H1 (cell line): ENCODE data around the gene LFNG. TPM values are rescaled to one million over a fixed set of nuclear protein-coding genes. Genes with fewer than 3 reads are reported as not detected.

Experiments
- CTCF ChIA-PET: fragments of 300-600 bp; sonication (Branson Sonifier 250); formaldehyde crosslinking; loops from one replicate; lab custom pipeline; 2021; ENCODE audit not compliant: partially characterized antibody; lab: Charles Lee
- POLR2A ChIA-PET: fragments of 300-600 bp; sonication (Branson Sonifier 250); formaldehyde crosslinking; loops from one replicate; lab custom pipeline; 2021; ENCODE audit warnings: inconsistent platforms; ENCODE audit not compliant: partially characterized antibody; lab: Charles Lee
- DNase-seq, 2 experiments: peaks; one replicate each; pipeline versions ENCODE4 v3.0.0 to v3.0.0-alpha.2; 2010 to 2022; ENCODE audit warnings: low spot score in 2 of 2, low read depth in 1 of 2, mixed read lengths in 1 of 2
- FAIRE-seq: peaks from 2 replicates; lab custom pipeline; 2011; peaks lifted over from hg19 to GRCh38; lab: Jason Lieb, UNC
- H2AFZ ChIP-seq: 2 replicates; pipeline ENCODE4 v1.8.1; 2012; ENCODE audit warnings: low read length, inconsistent platforms
- H2AK5ac ChIP-seq: 2 replicates; pipeline ENCODE4 v1.6.1; 2013; ENCODE audit warnings: low read depth, low read length
- H2BK120ac ChIP-seq: replicated peaks from 2 replicates; pipeline ENCODE3; 2013; ENCODE audit warnings: low read depth, low read length, inconsistent platforms
- H2BK12ac ChIP-seq: 2 replicates; pipeline ENCODE4 v1.6.1; 2013; ENCODE audit warnings: low read depth, low read length
- H2BK15ac ChIP-seq: 2 replicates; pipeline ENCODE4 v1.6.1; 2013; ENCODE audit warnings: low read length
- H2BK20ac ChIP-seq: 2 replicates; pipeline ENCODE4 v1.6.1; 2013; ENCODE audit warnings: low read length
- H2BK5ac ChIP-seq: 2 replicates; pipeline ENCODE4 v1.6.1; 2013; ENCODE audit warnings: low read depth, low read length
- H3K14ac ChIP-seq: 2 replicates; pipeline ENCODE4 v1.6.1; 2013; ENCODE audit warnings: inconsistent platforms; ENCODE audit not compliant: insufficient read length
- H3K18ac ChIP-seq: 2 replicates; pipeline ENCODE4 v1.6.1; 2013; ENCODE audit warnings: low read length; ENCODE audit errors: extremely low read depth
- H3K23ac ChIP-seq: 2 replicates; pipeline ENCODE4 v1.6.1; 2013; ENCODE audit warnings: inconsistent platforms; ENCODE audit not compliant: insufficient read length
- H3K23me2 ChIP-seq: 2 replicates; pipeline ENCODE4 v1.6.1; 2013; ENCODE audit warnings: low read depth, low read length
- H3K27ac ChIP-seq: 2 replicates; pipeline ENCODE4 v1.6.1; 2011; ENCODE audit warnings: low read depth, low read length, inconsistent platforms
- H3K27me3 ChIP-seq, 4 experiments: replicated peaks in 1 of 4; 1 replicate in 1 of 4; 2 replicates in 3 of 4; pipeline versions ENCODE4 v1.6.1 to v1.8.1; 2011 to 2013; ENCODE audit warnings: low read length in 3 of 4, mild to moderate bottlenecking in 3 of 4, inconsistent platforms in 2 of 4, mixed read lengths in 2 of 4, moderate library complexity in 1 of 4; ENCODE audit not compliant: control insufficient read depth in 3 of 4, insufficient read depth in 3 of 4; ENCODE audit errors: extremely low read depth in 1 of 4
- H3K36me3 ChIP-seq, 4 experiments: 2 replicates each; pipeline versions ENCODE4 v1.6.1 to v1.8.1; 2011 to 2013; ENCODE audit warnings: mild to moderate bottlenecking in 4 of 4, low read length in 3 of 4, moderate library complexity in 2 of 4, control low read depth in 1 of 4, inconsistent platforms in 1 of 4; ENCODE audit not compliant: insufficient read depth in 4 of 4, control insufficient read depth in 2 of 4
- H3K4ac ChIP-seq: replicated peaks from 2 replicates; pipeline ENCODE3; 2013; ENCODE audit warnings: low read length, low read depth, mixed read lengths, inconsistent platforms; ENCODE audit not compliant: insufficient read length
- H3K4me1 ChIP-seq, 4 experiments: replicated peaks in 1 of 4; 1 replicate in 1 of 4; 2 replicates in 3 of 4; pipeline versions ENCODE4 v1.6.1 to v1.8.1; 2011 to 2013; ENCODE audit warnings: low read length in 3 of 4, inconsistent platforms in 2 of 4, mixed read lengths in 1 of 4; ENCODE audit not compliant: insufficient read depth in 4 of 4, control insufficient read depth in 3 of 4
- H3K4me2 ChIP-seq, 2 experiments: 2 replicates each; pipeline versions ENCODE4 v1.6.1 to v1.8.1; 2011 to 2013; ENCODE audit warnings: low read depth in 2 of 2, low read length in 2 of 2, control low read depth in 1 of 2, inconsistent platforms in 1 of 2, mild to moderate bottlenecking in 1 of 2; ENCODE audit not compliant: insufficient read depth in 1 of 2
- H3K4me3 ChIP-seq, 4 experiments: fragments of 200-600, 300-600 bp in 1 of 4; sonication (generic), shearing (Covaris generic), sonication (Bioruptor Twin) in 1 of 4; 2 replicates each; pipeline versions ENCODE4 v1.5.1 to v1.8.1; 2011 to 2016; ENCODE audit warnings: low read length in 4 of 4, low read depth in 3 of 4, control low read depth in 2 of 4, inconsistent platforms in 2 of 4, mild to moderate bottlenecking in 2 of 4, mixed read lengths in 1 of 4, moderate library complexity in 1 of 4; ENCODE audit not compliant: insufficient read depth in 2 of 4; ENCODE audit errors: extremely low read depth in 1 of 4
- H3K56ac ChIP-seq: replicated peaks from 2 replicates; pipeline ENCODE3; 2013; ENCODE audit warnings: low read depth, mild to moderate bottlenecking, mixed read lengths, low read length, inconsistent platforms; ENCODE audit not compliant: insufficient read length
- H3K79me1 ChIP-seq: 2 replicates; pipeline ENCODE4 v1.6.1; 2013; ENCODE audit warnings: low read depth, low read length, control low read depth
- H3K79me2 ChIP-seq, 2 experiments: 2 replicates each; pipeline versions ENCODE4 v1.6.1 to v1.8.1; 2012 to 2013; ENCODE audit warnings: low read length in 2 of 2, mild to moderate bottlenecking in 2 of 2, inconsistent platforms in 1 of 2; ENCODE audit not compliant: insufficient read depth in 2 of 2, control insufficient read depth in 1 of 2
- H3K9ac ChIP-seq, 4 experiments: replicated peaks in 1 of 4; 1 replicate in 1 of 4; 2 replicates in 3 of 4; pipeline versions ENCODE4 v1.6.1 to v1.8.1; 2011 to 2013; ENCODE audit warnings: low read depth in 3 of 4, low read length in 3 of 4, control low read depth in 2 of 4, mild to moderate bottlenecking in 2 of 4, moderate library complexity in 2 of 4, inconsistent platforms in 1 of 4; ENCODE audit errors: extremely low read depth in 1 of 4
- H3K9me3 ChIP-seq, 2 experiments: 2 replicates each; pipeline versions ENCODE4 v1.6.1 to v1.8.1; 2012 to 2013; ENCODE audit warnings: mild to moderate bottlenecking in 2 of 2, moderate library complexity in 2 of 2, control low read depth in 1 of 2, inconsistent platforms in 1 of 2, low read depth in 1 of 2, low read length in 1 of 2, mixed read lengths in 1 of 2; ENCODE audit not compliant: insufficient read depth in 2 of 2
- H4K20me1 ChIP-seq, 2 experiments: replicated peaks in 1 of 2; 2 replicates each; pipeline versions ENCODE3 to v1.8.1; 2011 to 2013; ENCODE audit warnings: inconsistent platforms in 2 of 2, low read length in 2 of 2, mild to moderate bottlenecking in 1 of 2; ENCODE audit not compliant: insufficient read depth in 2 of 2, control insufficient read depth in 1 of 2
- H4K5ac ChIP-seq: 2 replicates; pipeline ENCODE4 v1.6.1; 2013; ENCODE audit warnings: low read length, low read depth, mixed read lengths, inconsistent platforms; ENCODE audit not compliant: insufficient read length
- H4K8ac ChIP-seq: 2 replicates; pipeline ENCODE4 v1.8.0; 2013; ENCODE audit warnings: mild to moderate bottlenecking, moderate library complexity, low read length, inconsistent platforms; ENCODE audit not compliant: insufficient read depth; ENCODE audit errors: extremely low read depth
- H4K91ac ChIP-seq: replicated peaks from 2 replicates; pipeline ENCODE3; 2013; ENCODE audit warnings: low read length, mixed read lengths, inconsistent platforms; ENCODE audit not compliant: insufficient read length
- CEBPB ChIP-seq: IDR thresholded peaks from 2 replicates; pipeline ENCODE4 v1.6.1; 2012; ENCODE audit warnings: low read depth, low read length
- E2F6 ChIP-seq: IDR thresholded peaks from 2 replicates; pipeline ENCODE4 v1.6.1; 2012; ENCODE audit warnings: inconsistent platforms
- WGBS, 2 experiments: shearing (Covaris generic) in 1 of 2; methylation state at CpG; one replicate each; pipeline versions ENCODE4 v1.1.6 to v1.1.7; 2013 to 2015; ENCODE audit warnings: low lambda C conversion rate in 2 of 2, mixed read lengths in 2 of 2, inconsistent platforms in 1 of 2, low coverage in 1 of 2, missing lambda C conversion rate in 1 of 2; ENCODE audit not compliant: insufficient replicate concordance in 2 of 2, insufficient coverage in 1 of 2, insufficient read length in 1 of 2; ENCODE audit errors: extremely low coverage in 1 of 2, missing lambda C conversion rate in 1 of 2; 5-methylcytosine and 5-hydroxymethylcytosine counted together
- polyA plus RNA-seq, 7 experiments: library from polyadenylated mRNA; depleted of rRNA in 3 of 7; stranded (reverse) in 5 of 7; unstranded in 2 of 7; fragments of >200 nt in 5 of 7; fragments of 200-250 nt in 2 of 7; gene quantifications; 1 replicate in 5 of 7; 2 replicates in 1 of 7; 4 replicates in 1 of 7; pipeline versions ENCODE4 v1.2.1 to v1.2.3, GENCODE V29; 2011 to 2013; ENCODE audit warnings: missing spikeins in 2 of 7, mixed read lengths in 2 of 7
- total RNA-seq: library from RNA; stranded (reverse); fragmentation: NEBNext Ultra II Directional; extraction: Animal tissue kit (Norgen Biotek cat#: 25700); gene quantifications from 2 replicates; pipeline ENCODE4 v1.2.1, GENCODE V29; 2021

LFNG gene
- total and polyA plus RNA-seq, 2 of the 8 experiments (the other 6 are each of a cell fraction or from before 2014, with no cell fraction given): 31.6 to 35.6 TPM

GRCh38 chr7:2511769-2512168 is 7.8 kb upstream of the LFNG start:
- H4K5ac ChIP-seq: no peak overlapping the region
- TF ChIP-seq CEBPB (no peak), E2F6 (peak; percentile 62; the same call in 1 of the 2 replicates)
- TF ChIP-seq, all 59 proteins: peak for 1
- no peaks in the 10 kb centered on the region for H3K79me2 ChIP-seq
- no peak overlapping the region for H2BK12ac ChIP-seq
- H3K9me3 ChIP-seq: no peaks in the 10 kb centered on the region
- H2BK15ac ChIP-seq: no peak overlapping the region
- H3K9ac ChIP-seq: no peak overlapping the region
- no peak overlapping the region for H3K14ac ChIP-seq
- H3K23me2 ChIP-seq: peaks cover 12% of the 10 kb centered on the region; the same call in 1 of the 2 replicates
- H3K27ac ChIP-seq: no peak overlapping the region
- no peaks in the 10 kb centered on the region; a peak in 1 of 7 replicates for H3K27me3 ChIP-seq
- ChIA-PET POLR2A (interaction anchor here (1.3 to 4.6 kb wide), 2 partner anchors 12 to 13 kb away, joined by 3 to 19 read pairs; no protein-coding TSS in a partner anchor), CTCF (interaction anchor here (0.7 to 1.7 kb wide), 6 partner anchors 9 to 198 kb away, joined by 3 to 5 read pairs (median 4); no protein-coding TSS in a partner anchor)
- no peak overlapping the region for H3K4ac ChIP-seq
- no peak overlapping the region; the same call in 1 of the 2 replicates for H3K18ac ChIP-seq
- peak overlapping the region; percentile 4 for H4K91ac ChIP-seq
- no peak overlapping the region for H3K4me2 ChIP-seq
- H2BK5ac ChIP-seq: no peak overlapping the region
- H3K4me3 ChIP-seq: no peak overlapping the region
- no peaks in the 10 kb centered on the region for H3K36me3 ChIP-seq
- no peak overlapping the region for H3K56ac ChIP-seq
- H3K23ac ChIP-seq: no peak overlapping the region
- no peak for FAIRE-seq
- no peak overlapping the region for H2AK5ac ChIP-seq
- H4K20me1 ChIP-seq: peaks cover 0 to 4% of the 10 kb centered on the region in 2 experiments
- DNase-seq: no peak
- no peak overlapping the region for H2AFZ ChIP-seq
- 93% methylated on average over 10 of the region's 18 CpGs; no CpG with 5 or more reads in 1 of the 2 experiments for WGBS, 2 experiments
- no peak overlapping the region for H4K8ac ChIP-seq
- H3K79me1 ChIP-seq: no peaks in the 10 kb centered on the region
- no peak overlapping the region for H2BK20ac ChIP-seq
- peaks cover 0 to 11% (median 3%) of the 10 kb centered on the region in 4 experiments; a peak in 4 of 7 replicates for H3K4me1 ChIP-seq
- no peak overlapping the region for H2BK120ac ChIP-seq
